Left lobe of liver (tissue), 2 donors: Measurements from ENCODE around the gene TIMM22. TPM values are rescaled to one million over a fixed set of nuclear protein-coding genes. Genes with fewer than 3 reads are reported as not detected.

Experiments used
- ATAC-seq: fragments of 200-7000 bp; cut with Tn5 transposase; one replicate; pipeline ENCODE4 v1.9.1; 2020; ENCODE audit warnings: mild to moderate bottlenecking, moderate library complexity
- DNase-seq: peaks from one replicate; pipeline ENCODE4 v3.0.0-alpha.2; 2020; ENCODE audit warnings: low spot score
- total RNA-seq: library from RNA; stranded (reverse); gene quantifications from one replicate; pipeline ENCODE4 v1.2.1, GENCODE V29; 2021
- donor health status: DM: no; HTN: no; CAD: no; lungs with moderate emphysema.
- donor health status: DM: no; HTN: yes; CAD: no.

The TIMM22 gene
- total RNA-seq, 1 donor from 2014 or later, result 4.2 TPM

DNA sequence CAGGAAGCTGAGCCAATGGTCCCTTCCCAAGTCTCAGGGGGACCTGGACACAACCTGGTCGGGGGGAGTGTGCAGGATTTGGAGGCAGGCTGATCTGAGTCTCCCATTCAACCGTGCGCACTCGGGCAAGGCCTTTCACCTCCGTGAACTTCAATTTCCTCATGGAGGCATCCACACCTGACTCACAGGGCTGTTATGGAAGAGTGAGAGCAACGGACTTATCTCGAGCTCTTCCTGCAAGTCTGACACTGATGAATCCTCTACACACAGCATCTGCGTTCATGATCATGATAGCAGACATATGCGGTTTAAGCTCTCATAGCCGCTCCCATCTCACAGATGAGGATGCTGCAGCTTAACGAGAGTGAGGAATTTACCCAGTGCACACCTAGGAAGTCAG is 21.6 kb downstream of the TIMM22 start:
- no peak for ATAC-seq
- no peak for DNase-seq

- ATAC-seq (peak; percentile 31), DNase-seq (no peak)
Observed at GRCh38 chr17:1019451-1019850, 22.5 kb downstream of the TIMM22 start.

DNA sequence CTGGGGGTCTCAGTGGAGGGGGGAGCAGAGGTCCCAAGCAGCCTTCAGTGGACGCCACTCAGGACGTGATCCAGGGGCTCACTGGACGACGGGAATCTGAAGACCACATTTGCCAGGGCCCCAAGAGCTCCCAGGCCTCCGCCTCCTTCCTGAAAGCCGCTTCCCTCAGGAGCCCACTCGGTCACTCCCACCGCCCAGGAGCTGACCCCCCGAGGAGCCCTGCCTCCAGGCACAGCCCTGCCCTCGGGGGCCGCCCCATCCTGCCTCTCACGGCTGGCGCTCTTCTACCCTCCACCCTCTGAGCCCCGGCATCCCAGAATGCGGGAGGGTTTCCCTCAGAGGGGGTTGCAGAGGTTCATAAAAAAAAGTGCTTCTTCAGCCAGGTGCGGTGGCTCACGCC is 24.2 kb downstream of the TIMM22 start:
- ATAC-seq (no peak), DNase-seq (no peak)

DNA sequence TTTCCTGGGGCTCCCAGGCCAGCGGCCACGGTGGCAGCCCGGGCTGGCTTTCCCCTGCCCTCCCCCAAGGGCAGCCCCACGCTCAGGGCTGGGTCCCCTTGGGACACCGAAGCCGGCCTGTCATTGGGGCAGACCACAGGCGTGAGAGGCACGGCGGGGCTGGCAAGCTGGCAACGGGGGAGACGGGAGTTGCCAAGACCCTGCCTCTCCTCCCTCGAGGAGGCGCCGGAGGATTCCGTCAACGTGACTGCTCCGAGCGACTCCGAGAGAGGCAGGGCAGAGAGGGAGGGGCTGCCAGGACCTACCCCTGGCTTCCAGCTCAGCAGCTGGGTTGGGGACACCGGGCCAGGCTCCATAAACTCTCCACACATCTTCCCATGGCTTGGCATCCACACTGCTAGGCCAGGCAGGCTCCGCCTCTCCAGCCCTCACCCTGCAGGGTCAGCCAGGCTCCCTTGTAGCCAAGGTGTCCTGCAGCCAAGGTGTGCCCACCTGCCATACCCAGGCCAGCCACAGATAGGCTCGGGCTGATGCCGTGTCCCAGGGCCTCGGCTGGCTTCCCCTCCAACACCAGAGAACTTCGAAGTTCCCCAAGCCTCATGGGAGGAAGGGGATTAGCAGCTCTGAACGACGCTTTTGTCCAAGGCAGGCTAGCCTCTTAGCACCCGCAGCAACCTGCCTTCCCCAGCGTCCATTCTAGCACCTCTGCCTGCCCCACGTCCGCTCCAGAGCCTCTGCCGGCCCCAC is 25.5 kb downstream of the TIMM22 start:
- ATAC-seq, result no peak
- no peak for DNase-seq

DNA sequence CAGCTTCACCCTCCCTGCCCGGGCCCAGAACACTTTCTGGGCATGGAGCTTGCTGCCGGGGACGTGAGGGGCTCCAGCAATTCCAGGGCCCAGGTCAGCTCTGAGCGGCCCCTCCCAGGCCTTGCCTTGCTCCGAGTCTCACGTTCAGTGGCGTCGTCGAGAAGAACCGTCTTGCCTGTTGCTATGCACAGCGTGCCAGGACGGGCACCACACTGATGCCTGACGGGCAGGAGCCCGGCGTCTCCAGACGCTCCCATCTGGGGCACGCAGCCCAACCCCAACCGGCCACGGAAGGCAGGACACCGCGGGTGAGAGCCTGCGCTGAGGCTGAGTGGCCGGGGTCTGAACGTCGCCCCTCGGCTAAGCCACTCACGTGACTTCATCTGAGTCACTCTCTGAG is 27.1 kb downstream of the TIMM22 start:
- DNase-seq (no peak), ATAC-seq (no peak)

DNA sequence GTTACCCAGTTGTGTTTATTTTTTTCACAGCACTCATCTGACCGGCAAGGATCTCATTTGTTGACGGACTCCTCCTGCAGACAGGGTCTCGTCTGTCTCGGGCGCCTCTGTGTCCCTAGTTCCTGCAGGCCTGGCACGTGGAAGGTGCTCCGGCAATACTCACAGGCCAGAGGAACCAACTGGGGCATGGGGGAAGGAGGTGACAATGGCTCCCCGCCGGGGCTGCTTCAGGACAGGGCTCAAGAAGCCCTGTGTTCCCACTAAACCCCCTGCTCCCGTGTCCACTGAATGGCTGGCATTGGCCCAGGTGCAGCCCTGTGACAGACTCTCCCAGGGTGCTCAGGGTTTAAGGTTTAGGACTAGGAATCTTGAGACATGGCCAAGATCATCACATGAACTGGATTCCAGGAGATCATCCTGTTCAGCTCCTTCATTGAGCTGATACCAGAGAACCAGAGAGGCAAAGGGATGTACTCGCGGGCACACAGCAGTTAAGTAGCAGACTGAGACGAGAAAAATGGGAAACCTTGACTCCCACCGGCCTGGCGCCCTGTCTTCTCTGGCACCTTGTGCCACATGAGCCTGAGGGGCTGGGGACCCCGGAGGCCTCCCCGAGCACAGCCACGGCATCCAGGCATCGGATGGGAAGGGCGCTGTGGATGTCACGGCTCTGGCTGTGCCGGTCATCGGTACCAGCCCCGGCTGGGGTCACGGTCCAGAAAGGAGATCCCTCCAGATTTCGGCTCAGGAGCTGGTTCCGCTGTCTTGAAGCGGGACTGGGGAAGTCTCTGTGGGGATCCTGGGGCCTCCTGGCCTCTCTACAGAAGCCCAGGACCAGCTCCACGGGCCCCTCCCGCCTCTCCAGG is 29.0 kb downstream of the TIMM22 start:
- ATAC-seq (no peak), DNase-seq (no peak)

GRCh38 chr17:1026599-1026975 is 29.7 kb downstream of the TIMM22 start:
- DNase-seq (no peak), ATAC-seq (no peak)

GRCh38 chr17:1027044-1027443 is 30.1 kb downstream of the TIMM22 start:
- no peak for DNase-seq
- ATAC-seq, result no peak

GRCh38 chr17:1029196-1029921 is 32.4 kb downstream of the TIMM22 start:
- no peak for ATAC-seq

GRCh38 chr17:1029922-1030644 is 33.2 kb downstream of the TIMM22 start:
- ATAC-seq (peak; percentile 62), DNase-seq (no peak)

More at GRCh38 chr17:1029196-1029921, 32.4 kb downstream of the TIMM22 start:
- DNase-seq, result no peak

DNA sequence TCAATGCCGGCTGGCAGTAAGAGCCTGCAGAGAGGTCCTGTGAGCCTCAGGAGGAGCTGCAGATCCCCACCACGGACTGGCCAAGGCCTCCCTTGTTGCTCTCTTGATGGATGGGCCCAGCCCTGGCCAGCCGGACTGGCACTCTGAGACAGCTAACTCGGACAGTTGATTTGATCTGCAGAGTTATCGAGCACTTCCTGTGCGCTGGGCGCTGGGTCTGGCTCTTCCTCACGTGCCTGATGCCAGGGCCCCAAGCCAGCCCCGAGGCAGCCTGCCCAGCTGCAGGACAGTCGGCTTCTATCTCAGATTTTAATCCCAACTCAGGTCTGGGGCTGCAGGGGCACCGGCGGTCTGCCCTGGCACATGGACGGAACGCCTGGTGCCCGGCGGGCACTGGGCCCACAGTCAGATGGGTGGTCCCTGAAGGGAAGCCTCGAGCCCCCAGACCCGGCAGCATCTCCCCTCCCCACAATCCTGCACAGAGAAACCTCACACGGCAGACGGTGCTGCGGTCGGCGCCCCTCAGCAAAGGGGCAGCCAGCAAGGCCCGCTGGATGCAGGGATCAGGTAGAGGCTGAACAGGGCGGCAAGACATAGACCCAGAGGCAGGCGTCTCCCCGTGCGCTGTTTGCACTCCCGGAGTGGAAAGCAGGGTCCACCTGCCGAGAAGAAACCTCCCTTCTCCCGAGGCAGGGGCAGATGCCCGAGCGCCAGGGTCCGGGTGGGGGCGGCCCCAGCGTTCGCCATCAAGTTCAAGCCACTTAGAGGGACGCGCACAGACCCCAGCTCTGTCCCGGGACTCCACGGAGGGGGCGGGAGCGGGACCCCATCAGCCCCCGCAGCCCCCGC is 34.0 kb downstream of the TIMM22 start:
- DNase-seq (peak; percentile 75), ATAC-seq (peak; percentile 88)

GRCh38 chr17:1031711-1032110 is 34.8 kb downstream of the TIMM22 start:
- no peak for ATAC-seq
- no peak for DNase-seq

GRCh38 chr17:1032391-1032790 is 35.5 kb downstream of the TIMM22 start:
- no peak for DNase-seq
- ATAC-seq, result no peak

- DNase-seq (no peak), ATAC-seq (no peak)
Observed at GRCh38 chr17:1033503-1033902, 36.6 kb downstream of the TIMM22 start.

DNA sequence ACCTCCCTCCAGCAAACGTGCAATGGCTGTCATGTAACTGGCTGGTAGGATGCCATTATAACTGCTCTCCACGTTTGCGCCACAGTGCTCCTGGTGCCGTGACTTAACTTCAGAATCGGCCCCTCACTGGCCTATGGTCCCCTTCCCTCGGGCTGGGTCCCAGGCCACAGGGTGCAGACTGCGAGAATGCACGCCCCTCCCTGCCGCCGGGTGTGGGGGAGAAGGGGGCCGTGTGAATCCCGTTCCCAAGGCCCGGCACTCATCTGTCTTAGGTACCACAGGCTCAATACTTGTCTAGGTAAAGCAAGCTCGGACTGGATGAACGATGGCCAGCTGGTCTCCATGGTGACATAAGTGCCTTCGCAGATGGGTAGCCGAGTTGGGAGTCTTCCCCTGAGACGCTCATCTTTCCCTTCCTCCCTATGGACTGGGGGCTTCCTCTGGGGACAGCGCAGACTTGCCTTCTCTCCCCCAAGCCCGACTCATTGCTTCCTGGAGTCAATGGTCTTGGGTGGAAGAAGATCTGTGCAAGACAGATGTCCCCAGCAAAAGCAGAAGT is 37.8 kb downstream of the TIMM22 start:
- no peak for DNase-seq

GRCh38 chr17:1035546-1036170 is 38.7 kb downstream of the TIMM22 start:
- ATAC-seq (no peak), DNase-seq (no peak)

More for the DNA sequence above, 37.8 kb downstream of the TIMM22 start:
- no peak for ATAC-seq

GRCh38 chr17:1036171-1036844 is 39.4 kb downstream of the TIMM22 start:
- DNase-seq (no peak), ATAC-seq (no peak)

GRCh38 chr17:1036845-1037237 is 39.9 kb downstream of the TIMM22 start:
- ATAC-seq (no peak), DNase-seq (no peak)
